GM18499 (cell line): ENCODE data around the gene ADCY6.

Experiments used
- ATAC-seq: cut with Tn5 transposase; IDR thresholded peaks from one replicate; pipeline ENCODE4 v1.9.1; 2021; ENCODE audit warnings: moderate number of reproducible peaks; ENCODE audit not compliant: insufficient read depth, unreplicated experiment

ADCY6 gene

GRCh38 chr12:48816143-48816854, 27.4 kb upstream of the ADCY6 start:
- ATAC-seq, result no peak

DNA sequence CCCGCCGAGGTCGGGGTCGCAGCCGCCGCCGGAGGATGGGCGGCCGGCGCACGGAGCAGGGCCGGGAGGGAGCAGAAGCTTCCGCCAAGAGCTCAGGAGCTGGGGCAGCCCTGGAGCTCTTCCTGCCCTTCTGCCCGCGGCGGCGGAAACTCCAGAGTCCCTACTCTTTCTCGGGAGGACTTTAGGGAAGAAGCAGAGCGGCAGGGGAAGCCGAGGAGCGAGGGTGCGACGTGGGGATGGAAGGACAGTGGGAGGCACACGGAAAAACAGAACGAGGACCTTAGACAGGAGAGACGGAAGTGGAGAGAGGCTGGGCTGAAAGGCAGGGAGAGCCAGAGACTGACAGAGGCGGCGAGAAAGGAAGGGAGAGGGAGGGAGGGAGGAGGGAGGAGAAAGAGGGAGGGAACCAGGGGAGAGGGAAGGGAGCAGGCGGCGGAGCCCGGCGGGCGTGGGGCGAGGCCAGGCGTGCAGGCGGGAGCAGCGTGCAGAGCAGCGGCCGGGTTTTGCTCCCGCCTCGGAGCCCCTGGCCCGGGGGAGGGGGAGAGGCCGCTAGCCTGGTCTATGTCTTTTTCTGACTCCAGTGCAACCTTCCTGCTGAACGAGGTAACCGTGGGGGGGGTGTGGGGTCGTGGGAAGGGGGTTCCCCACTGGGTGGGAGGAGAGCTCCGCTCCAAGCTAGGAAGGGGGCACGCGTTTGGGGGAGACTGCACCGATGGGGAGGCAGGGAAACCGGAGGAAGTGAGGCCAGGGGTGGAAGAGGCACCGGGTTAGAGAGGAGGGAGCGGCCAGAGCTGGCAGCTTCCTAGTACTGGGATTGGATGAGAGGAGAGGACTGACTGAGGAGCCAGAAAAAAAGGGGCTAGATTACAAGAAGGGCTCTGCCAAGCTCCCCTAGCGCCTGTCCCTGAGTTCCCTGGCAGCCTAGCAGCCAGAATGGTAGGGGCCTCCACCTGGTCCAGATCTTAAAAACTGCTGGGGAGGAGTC, 26.5 kb upstream of the ADCY6 start:
- no peak for ATAC-seq

GRCh38 chr12:48814262-48815125, 25.6 kb upstream of the ADCY6 start:
- no peak for ATAC-seq

DNA sequence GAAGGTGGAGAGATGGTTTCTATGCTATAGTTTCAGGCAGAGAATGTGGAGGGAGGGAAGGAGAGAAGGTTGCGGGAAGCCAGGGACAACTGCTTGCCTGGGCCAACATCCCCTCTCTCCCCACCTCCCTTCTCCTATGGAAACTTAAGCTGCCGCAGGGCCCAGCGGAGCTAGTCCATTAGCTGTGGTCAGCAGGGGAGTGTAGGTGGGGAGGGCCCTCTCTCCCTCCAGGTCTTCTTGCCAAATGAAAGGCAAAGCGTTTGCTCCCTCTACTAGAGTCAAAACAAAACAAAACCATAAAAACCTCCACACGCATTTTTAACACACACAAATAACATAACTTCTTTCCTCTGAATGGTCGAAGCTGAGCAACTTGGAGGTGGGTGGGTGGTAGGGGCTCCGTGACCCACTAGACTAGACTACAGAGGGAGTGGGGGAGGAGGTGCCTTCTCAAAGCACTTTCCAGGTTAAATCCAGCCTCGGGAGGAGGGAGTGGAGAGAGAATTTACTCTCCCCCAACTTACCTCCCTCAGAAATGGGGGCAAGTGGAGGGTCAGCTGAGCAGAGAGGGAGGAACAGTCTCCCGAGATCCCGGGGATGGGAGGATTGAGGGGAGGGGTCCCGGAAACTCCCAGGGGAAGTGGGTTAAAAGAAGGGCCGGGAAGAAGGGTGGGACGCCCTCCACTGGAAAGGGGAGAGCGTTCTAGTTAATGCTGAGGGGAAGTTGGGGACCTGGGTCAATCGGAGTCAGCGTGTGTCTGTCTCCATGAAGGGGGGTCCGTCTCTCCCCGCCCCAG, 24.8 kb upstream of the ADCY6 start:
- ATAC-seq, result no peak

DNA sequence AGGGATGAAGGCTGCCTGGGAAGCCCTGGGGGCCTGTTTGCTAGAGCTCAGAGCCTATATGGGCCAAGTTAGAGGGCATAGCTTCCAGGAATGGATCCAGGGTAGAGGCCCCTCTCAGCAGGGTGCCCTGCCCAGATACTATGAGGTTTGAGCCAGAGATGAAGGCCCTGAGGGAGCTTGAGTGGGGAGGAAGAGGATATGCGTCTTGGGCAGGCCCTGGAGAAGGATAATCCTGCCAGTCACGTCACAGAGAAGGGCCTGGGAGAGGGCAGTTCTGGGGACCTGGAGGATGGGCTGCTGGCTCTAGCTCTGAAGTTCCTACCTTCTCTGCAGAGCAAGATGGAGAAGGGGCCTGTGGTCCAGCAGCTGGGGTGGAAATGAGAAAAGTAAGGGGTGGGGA, 23.5 kb upstream of the ADCY6 start:
- no peak for ATAC-seq

DNA sequence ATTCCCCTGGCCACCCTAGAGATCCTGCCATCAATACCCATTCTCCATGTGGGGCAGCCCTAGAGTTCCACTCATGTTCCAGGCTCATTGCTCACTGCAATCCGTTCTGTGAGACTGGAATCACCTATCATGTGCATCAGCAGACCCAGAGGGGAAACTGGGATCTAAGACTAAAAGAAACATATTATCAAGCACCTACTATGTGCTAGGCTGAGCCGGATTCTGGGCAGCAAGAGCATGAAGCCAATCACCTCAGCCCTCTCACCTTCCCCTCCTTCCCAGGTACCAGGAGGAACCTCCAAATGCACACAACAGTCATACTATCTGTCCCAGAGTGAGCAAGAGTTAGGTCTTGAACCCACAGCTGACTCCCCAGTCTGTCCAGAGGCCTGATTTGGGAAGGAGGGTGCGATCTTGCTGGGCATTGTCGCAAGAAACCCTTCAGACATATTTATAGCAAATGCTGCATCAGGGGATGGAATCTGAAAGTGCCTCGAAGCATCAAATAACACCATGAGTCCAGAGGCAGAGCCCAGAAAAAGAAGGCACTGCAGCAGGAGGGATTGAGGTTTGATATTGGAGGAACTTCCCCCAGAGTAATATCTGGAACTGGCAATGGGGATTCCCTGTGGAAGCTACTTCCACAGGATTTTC, 22.7 kb upstream of the ADCY6 start:
- ATAC-seq, result no peak

GRCh38 chr12:48810903-48811431, 22.1 kb upstream of the ADCY6 start:
- ATAC-seq, result no peak

DNA sequence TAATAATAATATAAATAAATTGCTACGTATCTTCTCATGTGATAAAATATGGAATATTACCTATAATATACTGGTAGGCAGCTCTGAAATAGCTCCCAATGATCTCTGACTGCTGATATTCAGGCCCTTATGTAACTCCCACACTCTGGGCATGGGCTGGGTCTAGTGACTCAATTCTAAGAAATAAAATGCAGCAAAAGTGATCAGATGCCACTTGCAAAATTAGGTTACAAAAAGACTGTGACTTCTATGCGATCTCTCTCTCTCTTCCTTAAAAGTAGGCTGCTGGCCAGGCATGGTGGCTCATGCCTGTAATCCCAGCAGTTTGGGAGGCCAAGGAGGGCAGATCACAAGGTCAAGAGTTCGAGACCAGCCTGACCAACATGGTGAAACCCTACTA, 19.1 kb upstream of the ADCY6 start:
- no peak for ATAC-seq

- no peak for ATAC-seq
Observed at GRCh38 chr12:48803675-48804074, 14.8 kb upstream of the ADCY6 start.

DNA sequence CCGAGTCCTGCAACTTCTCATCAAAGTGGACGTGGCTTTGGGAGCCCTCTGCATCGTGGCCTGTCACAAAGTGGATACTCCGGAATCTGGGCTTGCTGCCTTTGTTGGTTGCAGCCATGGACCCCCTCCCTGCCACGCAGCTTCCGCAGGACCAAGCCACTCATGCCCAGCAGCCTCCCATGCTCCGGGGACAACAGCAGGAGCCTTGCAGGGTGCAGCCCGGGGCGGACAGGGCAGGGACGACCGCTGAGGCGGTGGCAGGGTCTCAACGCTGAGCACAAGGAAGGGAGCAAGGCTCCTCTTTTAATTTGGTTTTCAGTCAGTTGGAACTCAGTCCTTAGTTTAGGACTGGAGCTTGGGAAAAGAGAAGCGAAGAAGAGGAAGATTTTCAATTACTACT, 12.1 kb upstream of the ADCY6 start:
- no peak for ATAC-seq

- no peak for ATAC-seq
Observed at GRCh38 chr12:48800457-48800856, 11.6 kb upstream of the ADCY6 start.

- no peak for ATAC-seq
Observed at GRCh38 chr12:48796976-48797375, 8.1 kb upstream of the ADCY6 start.

- no peak for ATAC-seq
Observed at GRCh38 chr12:48795550-48796455, 6.9 kb upstream of the ADCY6 start.

GRCh38 chr12:48794870-48795269, 6.0 kb upstream of the ADCY6 start:
- no peak for ATAC-seq

DNA sequence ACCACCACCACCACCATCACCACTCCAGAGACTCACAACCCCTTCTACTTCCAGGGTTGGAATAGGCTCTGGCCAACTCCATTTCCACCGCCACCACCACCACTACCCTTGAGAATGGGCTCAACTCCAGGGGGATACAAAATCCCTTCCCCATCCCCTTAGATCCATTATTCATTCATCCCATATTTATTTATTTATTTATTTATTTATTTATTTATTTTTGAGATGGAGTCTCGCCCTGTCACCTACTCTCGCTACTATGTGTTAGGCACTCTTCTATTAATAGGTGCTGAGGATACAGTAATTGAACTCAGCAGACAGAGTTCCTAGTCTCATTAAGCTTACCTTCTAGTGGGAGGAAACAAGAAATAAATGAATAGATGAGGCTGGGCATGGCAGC, 4.8 kb upstream of the ADCY6 start:
- no peak for ATAC-seq

- ATAC-seq, result no peak
Observed at GRCh38 chr12:48789858-48790326, 1.0 kb upstream of the ADCY6 start.

GRCh38 chr12:48788524-48788853, 400 bp downstream of the ADCY6 start:
- ATAC-seq, result no peak
